Superior temporal gyrus (tissue), 1 donor: Measurements from ENCODE around the gene ZNF853.
"Not testable (repeated sequence)": the region's sequence is repeated elsewhere in the genome, so short reads cannot be mapped to it uniquely, and the experiment has no call there.

ENCODE experiments used
- DNase-seq: peaks from one replicate; pipeline ENCODE4 v3.0.0-alpha.2; 2016; ENCODE audit errors: extremely low spot score

The ZNF853 gene

GRCh38 chr7:6606866-6607583, 8.4 kb upstream of the ZNF853 start:
- no peak for DNase-seq

- DNase-seq, result no peak
Observed at GRCh38 chr7:6607651-6608051, 7.8 kb upstream of the ZNF853 start.

- DNase-seq, result no peak
Observed at GRCh38 chr7:6608081-6608480, 7.3 kb upstream of the ZNF853 start.

- DNase-seq, result no peak
Observed at GRCh38 chr7:6608794-6609193, 6.6 kb upstream of the ZNF853 start.

- DNase-seq, result no peak
Observed at GRCh38 chr7:6612819-6613218, 2.6 kb upstream of the ZNF853 start.

GRCh38 chr7:6613706-6614105, 1.7 kb upstream of the ZNF853 start:
- DNase-seq, result no peak

GRCh38 chr7:6615723-6616555, 529 bp downstream of the ZNF853 start:
- no peak for DNase-seq

- no peak for DNase-seq
Observed at GRCh38 chr7:6616854-6617643, 1.6 kb downstream of the ZNF853 start.

- DNase-seq, result no peak
Observed at GRCh38 chr7:6618621-6619020, 3.2 kb downstream of the ZNF853 start.

GRCh38 chr7:6619961-6620360, 4.6 kb downstream of the ZNF853 start:
- no peak for DNase-seq

- no peak for DNase-seq
Observed at GRCh38 chr7:6621195-6622133, 6.1 kb downstream of the ZNF853 start.

GRCh38 chr7:6622134-6622710, 6.8 kb downstream of the ZNF853 start:
- DNase-seq, result no peak

- DNase-seq, result no peak
Observed at GRCh38 chr7:6623589-6624245, 8.3 kb downstream of the ZNF853 start.

- no peak for DNase-seq
Observed at GRCh38 chr7:6624246-6624611, 8.8 kb downstream of the ZNF853 start.

- no peak for DNase-seq
Observed at GRCh38 chr7:6628045-6628444, 12.6 kb downstream of the ZNF853 start.

GRCh38 chr7:6630007-6630849, 14.8 kb downstream of the ZNF853 start:
- no peak for DNase-seq

GRCh38 chr7:6631605-6632004, 16.2 kb downstream of the ZNF853 start:
- no peak for DNase-seq

- DNase-seq, result no peak
Observed at GRCh38 chr7:6634021-6634420, 18.6 kb downstream of the ZNF853 start.

- DNase-seq, result not testable (repeated sequence)
Observed at GRCh38 chr7:6634971-6635370, 19.6 kb downstream of the ZNF853 start.
